HG02885 (cell line): ENCODE data around the gene EFCAB10.

Source experiments
- ATAC-seq: cut with Tn5 transposase; IDR thresholded peaks from one replicate; pipeline ENCODE4 v1.9.1; 2021; ENCODE audit warnings: mild to moderate bottlenecking; ENCODE audit not compliant: unreplicated experiment, poor library complexity

The EFCAB10 gene, protein sequence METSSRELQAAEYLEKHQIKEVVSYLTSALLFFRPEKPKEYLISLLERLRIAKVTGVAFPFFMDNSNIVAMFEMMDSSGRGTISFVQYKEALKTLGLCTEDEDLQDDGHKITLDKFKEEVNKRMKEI

DNA sequence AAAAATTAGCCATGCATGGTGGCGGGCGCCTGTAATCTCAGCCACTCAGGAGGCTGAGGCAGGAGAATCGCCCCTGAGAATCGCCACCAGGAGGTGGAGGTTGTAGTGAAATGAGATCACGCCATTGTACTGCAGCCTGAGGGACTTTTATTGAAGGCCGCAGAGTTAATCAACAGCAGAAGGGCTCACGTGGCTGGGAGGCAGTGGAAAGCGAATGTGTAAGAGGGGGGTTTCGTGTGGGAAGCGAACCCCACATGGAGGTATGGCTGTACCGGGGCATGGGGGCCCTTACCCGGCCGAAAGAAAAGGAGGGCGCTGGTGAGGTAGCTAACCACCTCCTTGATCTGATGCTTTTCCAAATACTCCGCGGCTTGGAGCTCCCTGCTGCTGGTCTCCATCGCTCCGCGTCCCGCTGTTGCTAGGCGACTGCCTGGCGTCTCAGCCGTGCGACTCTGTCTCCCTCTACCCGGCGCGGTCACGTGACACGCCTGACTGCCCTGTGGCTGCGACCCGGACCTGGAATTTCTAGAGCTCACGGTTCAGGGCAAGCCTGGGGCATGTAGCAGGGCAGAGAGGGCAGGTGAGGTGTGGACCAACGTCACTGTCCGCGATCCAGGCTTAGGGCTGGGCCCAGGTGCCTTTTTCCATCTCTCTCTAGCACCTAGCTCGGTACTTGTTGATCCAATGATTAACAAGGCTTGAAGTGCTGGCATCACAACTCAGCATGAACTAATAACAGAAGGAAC, at the start of gene EFCAB10:
TSS of gene EFCAB10 (minus strand) at position 428 of the 746 bp plus-strand sequence. CDS start at position 398, 30 bp downstream.
- peak; percentile 83 for ATAC-seq

DNA sequence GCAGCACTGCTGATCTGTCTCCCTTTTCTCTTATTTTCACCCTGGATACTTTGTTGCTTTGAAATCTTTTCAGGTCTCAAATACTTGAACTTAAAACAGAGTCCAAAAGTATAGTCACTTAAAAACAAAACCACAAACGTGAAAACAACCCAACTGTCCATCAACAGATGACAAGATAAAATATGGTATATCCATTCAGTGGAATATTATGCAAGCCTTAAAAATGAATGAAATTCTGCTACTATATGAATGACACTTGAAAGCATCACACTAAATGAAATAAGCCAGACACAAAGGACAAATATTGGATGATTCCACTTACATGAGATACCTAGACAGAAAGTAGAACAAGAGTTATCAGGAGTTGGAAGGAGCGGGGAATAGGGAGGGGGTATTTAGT, 44.7 kb upstream of the EFCAB10 start:
- ATAC-seq = no peak

DNA sequence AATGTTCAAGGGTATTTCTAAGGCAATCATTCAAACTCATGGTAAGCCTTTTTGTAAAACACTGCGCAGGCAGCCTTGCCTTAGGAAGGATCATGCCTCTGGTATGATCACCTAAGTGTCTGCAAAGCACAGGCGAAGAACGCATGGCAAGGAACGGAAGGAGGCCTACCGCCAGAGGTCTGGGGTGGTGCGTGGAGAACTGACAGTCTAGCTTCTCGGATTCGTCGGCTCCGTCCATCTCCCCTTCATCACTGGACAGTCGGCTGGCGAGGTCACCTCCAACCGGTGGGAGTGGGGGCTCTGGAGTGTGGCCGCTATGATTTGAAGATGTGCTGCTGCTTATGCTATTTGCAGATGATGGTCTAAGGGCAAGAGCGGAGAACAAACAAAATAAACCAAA, 42.6 kb upstream of the EFCAB10 start:
- ATAC-seq = no peak

GRCh38 chr7:105623378-105623777, 42.1 kb upstream of the EFCAB10 start:
- ATAC-seq = no peak

DNA sequence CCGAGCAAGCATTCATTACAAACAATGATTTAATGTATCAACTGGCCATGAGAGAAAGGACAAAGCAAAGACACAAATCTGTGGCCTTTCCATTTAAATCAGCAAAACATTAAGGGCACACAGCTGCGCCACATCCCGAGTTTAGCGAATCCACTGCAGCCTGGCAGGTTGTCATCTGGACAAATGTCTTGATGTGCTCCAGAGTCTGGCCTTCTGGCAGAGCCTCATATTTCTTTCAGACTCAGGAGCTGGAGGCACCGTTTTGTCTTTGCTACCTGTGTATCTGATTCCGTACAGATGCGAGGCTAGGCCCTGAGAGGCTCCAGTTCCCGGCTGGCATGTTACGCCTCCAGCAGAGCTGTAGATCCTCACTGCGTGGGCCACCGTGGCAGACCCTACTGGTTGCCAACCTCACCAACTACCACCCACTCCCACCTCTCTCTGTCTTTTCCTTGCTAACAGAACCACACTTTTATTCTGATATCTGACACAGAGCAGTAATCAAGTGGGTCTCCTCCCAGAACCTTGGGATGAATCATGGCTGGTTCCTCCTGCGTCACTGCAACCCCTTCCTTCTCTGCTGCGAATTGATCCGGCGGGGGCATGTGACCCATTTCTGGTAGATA, 40.9 kb upstream of the EFCAB10 start:
- no peak for ATAC-seq

- ATAC-seq = no peak
These were observed 40.3 kb upstream of the EFCAB10 start for GRCh38 chr7:105621617-105622016.

DNA sequence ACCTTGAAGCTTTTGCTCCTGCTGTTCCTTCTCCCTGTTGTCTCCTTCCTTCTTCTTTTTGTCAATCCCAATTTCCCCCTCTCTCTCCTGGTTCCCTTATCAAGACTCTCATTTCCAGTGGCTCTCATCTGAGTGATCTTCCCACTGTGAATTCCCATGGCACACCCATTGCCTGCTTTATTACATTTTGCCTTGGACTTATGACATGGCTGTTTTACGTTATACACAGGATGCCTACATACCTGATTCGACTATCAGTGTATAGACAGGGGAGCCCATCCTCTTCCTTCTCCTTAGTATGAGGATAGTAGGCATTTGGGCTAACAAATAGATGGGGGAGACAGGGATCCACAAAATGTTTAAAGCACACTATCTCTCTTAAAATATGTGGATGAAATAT, 39.9 kb upstream of the EFCAB10 start:
- no peak for ATAC-seq

GRCh38 chr7:105619590-105619989, 38.3 kb upstream of the EFCAB10 start:
- no peak for ATAC-seq

DNA sequence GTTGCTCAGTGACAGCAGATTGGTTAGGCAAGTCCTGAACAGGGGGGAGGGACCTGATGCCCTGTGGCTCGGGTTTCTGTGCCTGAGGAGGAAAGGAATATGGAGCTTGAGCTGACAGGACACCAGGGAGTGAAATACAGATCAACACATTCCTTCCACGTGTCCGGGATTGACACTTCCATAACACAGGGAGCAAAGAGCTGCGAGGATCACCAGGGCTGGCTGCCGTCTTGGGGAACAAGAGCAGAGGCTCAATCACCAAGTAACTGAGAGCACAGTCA, 36.7 kb upstream of the EFCAB10 start:
- no peak for ATAC-seq

DNA sequence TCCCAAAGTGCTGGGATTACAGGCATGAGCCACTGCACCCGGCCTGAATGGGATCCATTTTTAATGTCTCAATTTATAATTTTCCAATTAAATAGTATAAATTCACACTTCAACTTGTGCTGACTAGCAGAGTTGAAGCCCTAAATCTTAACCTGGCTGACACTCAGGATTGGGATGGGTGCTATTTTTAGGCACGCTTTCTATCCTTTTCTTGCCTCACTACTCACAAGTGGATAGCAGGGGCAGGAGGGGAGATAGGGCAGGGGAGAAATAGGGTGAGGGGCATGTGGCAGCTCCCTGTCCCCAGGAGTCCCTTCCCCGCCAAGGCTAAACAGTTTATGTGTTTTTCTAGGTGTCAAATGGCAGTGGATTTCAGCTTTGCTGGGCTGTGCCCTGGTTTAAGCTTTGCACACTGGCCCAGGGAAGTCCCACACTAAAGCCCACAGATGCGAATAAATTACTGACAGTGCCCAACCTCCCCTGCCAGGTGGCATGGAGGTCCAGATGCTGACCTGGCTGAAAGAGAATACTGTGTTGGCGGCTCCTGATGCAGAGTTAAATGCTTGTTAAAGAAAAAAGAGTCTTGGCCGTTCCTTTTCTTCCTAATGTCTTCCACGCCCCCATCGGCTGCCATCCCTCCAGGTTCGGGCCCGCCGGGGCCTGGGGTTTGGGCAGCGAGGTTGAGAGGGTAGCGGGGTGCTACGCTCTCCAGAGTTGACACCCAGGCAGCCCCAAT, 36.2 kb upstream of the EFCAB10 start:
- no peak for ATAC-seq

DNA sequence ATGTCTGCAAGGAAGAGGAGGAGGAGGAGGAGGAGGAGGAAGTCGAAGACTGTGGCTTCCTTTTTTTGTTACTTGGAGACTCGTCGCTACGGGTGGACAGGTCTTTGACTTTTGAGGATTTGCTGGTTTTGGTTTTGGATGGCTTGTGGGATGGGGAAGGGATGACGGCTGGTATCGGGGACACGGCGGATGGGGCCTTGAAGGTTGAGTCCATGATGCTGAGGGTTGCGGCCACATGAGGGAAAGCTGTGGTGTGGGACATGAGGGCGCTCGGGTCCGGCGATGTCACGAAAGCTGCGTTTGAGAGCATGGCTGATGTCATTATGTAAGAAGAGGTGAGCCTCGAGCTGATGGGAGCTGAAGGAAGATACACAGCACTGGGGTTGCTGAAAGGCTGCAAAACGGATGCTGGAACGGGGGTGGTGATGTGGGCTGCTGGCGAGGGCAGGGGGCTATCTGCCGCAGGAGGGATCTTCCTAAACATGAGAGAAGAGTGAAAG, 33.1 kb upstream of the EFCAB10 start:
- no peak for ATAC-seq

DNA sequence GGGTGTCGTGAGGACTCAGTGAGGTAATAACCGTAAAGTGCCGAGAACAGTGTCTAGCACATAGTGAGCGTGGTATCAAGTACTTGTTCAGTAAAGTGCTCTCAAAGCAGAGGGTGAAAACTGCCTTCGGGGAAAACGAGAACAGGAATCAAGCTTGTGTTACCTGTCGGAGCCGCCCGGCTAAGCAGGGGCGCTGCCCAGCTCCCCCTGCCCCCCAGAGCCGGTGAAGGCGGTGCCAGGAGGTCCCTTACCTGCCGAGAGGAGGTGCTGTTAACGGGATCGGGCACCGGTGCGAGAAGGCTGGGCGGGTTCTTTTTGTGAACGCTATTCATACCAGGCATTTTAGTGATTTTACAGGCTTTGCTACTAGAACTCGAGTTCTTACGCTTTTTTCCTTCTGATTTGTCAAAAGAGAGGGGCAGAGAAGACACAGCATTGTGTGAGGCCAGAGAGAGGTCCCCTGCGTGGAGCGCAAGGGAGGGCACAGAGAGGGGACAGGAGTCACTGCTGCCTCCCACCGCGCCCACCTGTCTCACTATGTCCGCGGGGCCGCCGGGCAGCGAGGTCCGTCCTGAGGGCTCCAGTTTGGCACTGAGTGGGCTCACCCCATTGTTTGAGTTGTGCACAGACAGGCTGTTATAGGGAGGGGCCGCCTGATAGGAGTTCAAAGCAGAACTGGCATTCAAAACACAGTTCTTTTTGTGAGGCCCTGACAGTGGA, 32.5 kb upstream of the EFCAB10 start:
- no peak for ATAC-seq

DNA sequence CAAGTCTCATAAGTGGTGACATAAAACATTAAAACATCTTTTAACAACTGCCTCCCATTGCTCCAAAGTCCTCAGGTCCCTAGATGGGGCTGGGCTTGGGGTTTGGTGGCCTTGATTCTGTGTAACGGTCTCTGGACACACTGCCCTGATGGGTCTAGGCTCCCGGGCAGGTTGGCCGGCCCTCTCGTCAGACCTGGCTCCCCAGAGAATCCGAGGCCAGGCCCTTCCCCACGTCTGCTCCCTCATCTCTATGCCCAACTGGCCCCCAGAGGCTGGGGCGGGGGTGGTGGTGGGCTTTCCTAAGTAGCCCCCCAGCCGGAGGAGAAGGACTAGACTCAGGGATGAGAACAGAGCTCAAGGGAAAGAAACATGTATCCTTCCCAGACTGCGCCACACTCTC, 31.5 kb upstream of the EFCAB10 start:
- ATAC-seq = no peak

DNA sequence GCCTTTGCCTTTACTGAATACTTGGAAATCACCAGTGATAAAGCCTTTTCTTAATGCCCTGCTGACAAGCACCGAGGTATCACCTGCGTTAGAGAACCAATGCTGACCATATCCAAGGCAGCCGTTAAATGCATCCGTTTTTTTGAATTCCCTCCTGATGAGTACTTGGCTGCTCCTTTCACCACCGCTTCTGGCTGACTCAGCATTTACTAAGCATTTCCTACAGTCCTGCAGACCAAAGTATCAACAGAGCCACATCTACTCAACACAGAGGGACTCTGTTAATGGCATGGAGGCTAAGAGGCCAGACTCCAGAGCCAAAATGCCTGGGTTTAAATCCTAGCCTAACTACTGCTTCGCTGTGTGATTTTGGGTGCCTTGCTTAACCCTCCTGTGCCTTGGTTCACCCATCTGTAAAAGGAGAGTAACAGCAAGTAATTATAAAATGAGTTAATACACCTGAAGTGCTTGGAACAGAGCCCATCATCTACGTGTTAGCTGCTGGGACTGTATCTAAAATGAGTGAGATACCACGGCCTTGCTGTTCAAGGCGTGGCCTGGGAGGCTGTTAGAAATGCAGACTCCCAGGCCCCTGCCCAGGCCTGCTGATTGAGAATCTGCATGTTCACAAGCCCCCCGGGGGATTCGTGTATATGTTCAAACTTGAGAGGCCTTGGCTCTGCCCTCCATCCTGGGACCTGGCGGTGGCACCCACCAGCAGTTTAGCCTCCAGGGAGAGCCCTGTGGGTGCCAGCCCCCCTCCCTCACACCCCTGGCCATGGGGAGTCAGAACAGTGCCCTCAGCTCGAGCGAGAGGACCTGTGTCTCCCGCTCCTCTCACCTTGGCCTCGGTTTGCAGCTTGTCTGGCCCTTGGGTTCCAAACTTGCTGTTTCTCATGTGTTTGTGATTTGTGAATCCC, 30.8 kb upstream of the EFCAB10 start:
- no peak for ATAC-seq

- no peak for ATAC-seq
These were observed 29.1 kb upstream of the EFCAB10 start for GRCh38 chr7:105610165-105610930.

- no peak for ATAC-seq
These were observed 21.3 kb upstream of the EFCAB10 start for GRCh38 chr7:105602325-105603305.

DNA sequence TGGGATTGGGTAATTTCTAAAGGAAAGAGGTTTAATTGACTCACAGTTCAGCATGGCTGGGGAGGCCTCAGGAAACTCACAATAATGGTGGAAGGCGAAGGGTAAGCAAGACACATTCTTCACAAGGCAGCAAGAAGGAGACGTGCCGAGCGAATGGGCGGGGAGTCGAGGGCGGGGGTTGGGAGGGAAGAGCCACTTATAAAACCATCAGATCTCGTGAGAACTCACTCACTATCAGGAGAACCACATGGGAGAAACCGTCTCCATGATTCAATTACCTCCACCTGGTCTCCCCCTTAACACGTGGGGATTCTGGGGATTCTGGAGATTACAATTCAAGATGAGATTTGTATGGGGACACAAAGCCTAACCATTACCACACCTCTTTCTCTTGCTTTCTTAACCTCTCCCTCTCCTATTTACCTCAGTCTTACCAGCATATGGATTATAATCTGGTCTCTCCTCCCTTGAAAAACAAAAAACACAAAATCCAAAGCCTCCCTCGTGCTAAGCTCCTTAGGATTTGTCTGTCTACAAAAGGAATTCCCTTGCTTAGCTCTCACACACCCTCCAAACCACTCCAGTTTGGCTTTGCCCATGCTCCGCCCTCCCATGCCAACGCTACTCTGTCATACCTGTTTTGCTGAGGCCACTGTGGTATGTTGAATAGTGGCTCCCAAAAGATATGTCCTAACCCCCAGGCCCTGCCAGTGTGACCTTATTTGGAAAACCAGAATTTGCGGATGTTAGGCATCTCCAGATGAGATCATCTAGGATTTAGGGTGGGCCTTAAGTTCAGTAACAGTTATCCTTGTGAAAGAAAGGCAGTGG, 19.6 kb upstream of the EFCAB10 start:
- ATAC-seq = no peak
